Mesendoderm (in vitro differentiated cells): Measurements from ENCODE around the gene PTPRG.

ENCODE experiments used
- DNase-seq: peaks from one replicate; pipeline ENCODE4 v3.0.0; 2013
- H2AK5ac ChIP-seq: 2 replicates; pipeline ENCODE4 v1.6.1; 2013; ENCODE audit warnings: low read length, inconsistent platforms
- H2BK120ac ChIP-seq: 2 replicates; pipeline ENCODE4 v1.6.1; 2013; ENCODE audit warnings: low read depth, mild to moderate bottlenecking, low read length, moderate library complexity, mixed read lengths
- H2BK15ac ChIP-seq: replicated peaks from 2 replicates; pipeline ENCODE4 v1.6.1; 2013; ENCODE audit warnings: low read depth, mild to moderate bottlenecking, moderate library complexity
- H2BK5ac ChIP-seq: 2 replicates; pipeline ENCODE4 v1.6.1; 2013; ENCODE audit warnings: low read length, inconsistent platforms
- H3K18ac ChIP-seq: 2 replicates; pipeline ENCODE4 v1.6.1; 2013; ENCODE audit warnings: mild to moderate bottlenecking, low read length, mixed read lengths
- H3K23ac ChIP-seq: one replicate; pipeline ENCODE4 v1.6.1; 2013; ENCODE audit warnings: low read length
- H3K27ac ChIP-seq: 2 replicates; pipeline ENCODE4 v1.5.1; 2013; ENCODE audit warnings: low read depth, mild to moderate bottlenecking, inconsistent platforms, low read length, moderate library complexity
- H3K27me3 ChIP-seq: 2 replicates; pipeline ENCODE4 v1.6.1; 2013; ENCODE audit warnings: low read length, control low read depth, mild to moderate bottlenecking, inconsistent platforms; ENCODE audit not compliant: insufficient read depth, poor library complexity
- H3K36me3 ChIP-seq: 2 replicates; pipeline ENCODE4 v1.6.1; 2013; ENCODE audit warnings: low read length, inconsistent platforms; ENCODE audit not compliant: control insufficient read depth, insufficient read depth
- H3K4ac ChIP-seq: one replicate; pipeline ENCODE4 v1.6.1; 2013; ENCODE audit warnings: low read depth, mild to moderate bottlenecking, low read length, moderate library complexity
- H3K4me1 ChIP-seq: 2 replicates; pipeline ENCODE4 v1.6.1; 2013; ENCODE audit warnings: low read depth, low read length, inconsistent platforms; ENCODE audit not compliant: control insufficient read depth
- H3K4me2 ChIP-seq: 2 replicates; pipeline ENCODE4 v1.6.1; 2013; ENCODE audit warnings: low read length
- H3K4me3 ChIP-seq: 2 replicates; pipeline ENCODE4 v1.5.1; 2013; ENCODE audit warnings: mild to moderate bottlenecking, low read length
- H3K56ac ChIP-seq: one replicate; pipeline ENCODE4 v1.6.1; 2013; ENCODE audit warnings: low read length
- H3K79me1 ChIP-seq: 2 replicates; pipeline ENCODE4 v1.6.1; 2013; ENCODE audit warnings: low read length, inconsistent platforms
- H3K79me2 ChIP-seq: 2 replicates; pipeline ENCODE4 v1.6.1; 2013; ENCODE audit warnings: mild to moderate bottlenecking, low read length; ENCODE audit not compliant: control insufficient read depth, insufficient read depth
- H3K9ac ChIP-seq: 2 replicates; pipeline ENCODE4 v1.6.1; 2013; ENCODE audit warnings: low read length, inconsistent platforms
- H4K5ac ChIP-seq: one replicate; pipeline ENCODE4 v1.6.1; 2013; ENCODE audit warnings: low read length
- H4K8ac ChIP-seq: one replicate; pipeline ENCODE4 v1.6.1; 2013; ENCODE audit warnings: low read depth, mild to moderate bottlenecking, control low read depth, low read length, moderate library complexity
- WGBS: extraction: QIAGEN DNeasy Blood & Tissue Kit; methylation state at CpG from one replicate; pipeline ENCODE4 v1.1.7; 2013; ENCODE audit warnings: low lambda C conversion rate, missing lambda C conversion rate; ENCODE audit not compliant: insufficient coverage; ENCODE audit errors: extremely low coverage; 5-methylcytosine and 5-hydroxymethylcytosine counted together

The PTPRG gene

GRCh38 chr3:61601831-61602230 lies 40.5 kb downstream of the PTPRG start:
- Histone ChIP-seq H2AK5ac (no peak overlapping the region), H2BK5ac (no peak overlapping the region), H3K27me3 (no peaks in the 10 kb centered on the region), H3K4me2 (no peak overlapping the region), H3K18ac (no peak overlapping the region), H3K4ac (no peak overlapping the region), H3K79me1 (peaks cover 42% of the 10 kb centered on the region), H3K36me3 (no peaks in the 10 kb centered on the region), H3K4me3 (no peak overlapping the region), H4K8ac (no peak overlapping the region), H3K9ac (no peak overlapping the region), H2BK15ac (no peak overlapping the region), H3K56ac (no peak overlapping the region), H3K4me1 (peaks cover 3% of the 10 kb centered on the region), H2BK120ac (no peak overlapping the region), H4K5ac (no peak overlapping the region), H3K79me2 (peaks cover 90% of the 10 kb centered on the region), H3K27ac (no peak overlapping the region), H3K23ac (no peak overlapping the region)
- DNase-seq, result no peak
- WGBS, result no CpG with 5 or more reads among the region's 4 CpGs

- Histone ChIP-seq H2AK5ac (no peak overlapping the region), H3K9ac (no peak overlapping the region), H3K23ac (no peak overlapping the region), H3K4me3 (no peak overlapping the region), H3K27me3 (no peaks in the 10 kb centered on the region), H4K5ac (no peak overlapping the region), H3K56ac (no peak overlapping the region), H3K36me3 (no peaks in the 10 kb centered on the region), H3K4me2 (no peak overlapping the region), H2BK15ac (no peak overlapping the region), H3K4me1 (no peaks in the 10 kb centered on the region), H2BK120ac (no peak overlapping the region), H4K8ac (no peak overlapping the region), H3K4ac (no peak overlapping the region), H3K27ac (no peak overlapping the region), H3K79me2 (peaks cover 90% of the 10 kb centered on the region), H3K79me1 (peaks cover 39% of the 10 kb centered on the region), H2BK5ac (no peak overlapping the region), H3K18ac (no peak overlapping the region)
- no peak for DNase-seq
- WGBS, result no CpG with 5 or more reads among the region's 3 CpGs
Measured at GRCh38 chr3:61602466-61602865, 41.1 kb downstream of the PTPRG start.

- Histone ChIP-seq H4K5ac (no peak overlapping the region), H2AK5ac (no peak overlapping the region), H3K18ac (no peak overlapping the region)
Measured at GRCh38 chr3:61605589-61606175, 44.3 kb downstream of the PTPRG start.

GRCh38 chr3:61606196-61606595 lies 44.8 kb downstream of the PTPRG start:
- Histone ChIP-seq H3K56ac (no peak overlapping the region), H2AK5ac (no peak overlapping the region), H2BK15ac (no peak overlapping the region), H2BK5ac (no peak overlapping the region), H3K4me2 (no peak overlapping the region), H2BK120ac (no peak overlapping the region), H3K4me3 (no peak overlapping the region), H3K4me1 (no peaks in the 10 kb centered on the region), H3K36me3 (no peaks in the 10 kb centered on the region), H3K27ac (no peak overlapping the region), H4K5ac (no peak overlapping the region), H3K9ac (no peak overlapping the region), H3K79me1 (peaks cover 41% of the 10 kb centered on the region), H3K79me2 (peaks cover 91% of the 10 kb centered on the region), H3K4ac (no peak overlapping the region), H3K18ac (no peak overlapping the region), H3K27me3 (no peaks in the 10 kb centered on the region), H4K8ac (no peak overlapping the region), H3K23ac (no peak overlapping the region)
- no peak for DNase-seq
- no CpG with 5 or more reads among the region's 6 CpGs for WGBS

More at GRCh38 chr3:61605589-61606175, 44.3 kb downstream of the PTPRG start:
- Histone ChIP-seq H3K4me2 (no peak overlapping the region), H3K79me2 (peaks cover 91% of the 10 kb centered on the region), H3K27ac (no peak overlapping the region), H3K27me3 (no peaks in the 10 kb centered on the region), H2BK5ac (no peak overlapping the region), H3K56ac (no peak overlapping the region), H3K23ac (no peak overlapping the region), H2BK15ac (no peak overlapping the region), H3K4me3 (no peak overlapping the region), H2BK120ac (no peak overlapping the region), H3K4ac (no peak overlapping the region), H4K8ac (no peak overlapping the region), H3K9ac (no peak overlapping the region), H3K79me1 (peaks cover 40% of the 10 kb centered on the region), H3K36me3 (no peaks in the 10 kb centered on the region), H3K4me1 (no peaks in the 10 kb centered on the region)
- no peak for DNase-seq
- no CpG with 5 or more reads among the region's 4 CpGs for WGBS

GRCh38 chr3:61608072-61608471 lies 46.7 kb downstream of the PTPRG start:
- Histone ChIP-seq H3K27ac (no peak overlapping the region), H3K4me2 (no peak overlapping the region), H3K4me1 (peaks cover 2% of the 10 kb centered on the region), H3K79me2 (peaks cover 89% of the 10 kb centered on the region), H3K23ac (no peak overlapping the region), H3K36me3 (no peaks in the 10 kb centered on the region), H3K9ac (no peak overlapping the region), H2BK5ac (no peak overlapping the region), H2BK15ac (no peak overlapping the region), H3K4me3 (no peak overlapping the region), H3K27me3 (no peaks in the 10 kb centered on the region), H2AK5ac (no peak overlapping the region), H3K4ac (no peak overlapping the region), H3K79me1 (peaks cover 44% of the 10 kb centered on the region), H4K8ac (no peak overlapping the region), H2BK120ac (no peak overlapping the region), H3K18ac (no peak overlapping the region), H4K5ac (no peak overlapping the region), H3K56ac (no peak overlapping the region)
- no peak for DNase-seq
- WGBS, result no CpG with 5 or more reads among the region's 6 CpGs

- H2BK120ac ChIP-seq, result no peak overlapping the region
- whole genome bisulfite sequencing, result no CpG with 5 or more reads among the region's 5 CpGs
- H3K4me3 ChIP-seq, result no peak overlapping the region
- H3K4me2 ChIP-seq, result no peak overlapping the region
- H3K79me2 ChIP-seq, result peaks cover 87% of the 10 kb centered on the region
- H3K4me1 ChIP-seq, result peaks cover 2% of the 10 kb centered on the region
- no peak overlapping the region for H3K18ac ChIP-seq
- no peak overlapping the region for H3K56ac ChIP-seq
- no peak overlapping the region for H3K4ac ChIP-seq
- no peak overlapping the region for H3K23ac ChIP-seq
- H4K5ac ChIP-seq, result no peak overlapping the region
- peaks cover 41% of the 10 kb centered on the region for H3K79me1 ChIP-seq
- H3K27me3 ChIP-seq, result no peaks in the 10 kb centered on the region
- no peak overlapping the region for H2BK15ac ChIP-seq
- no peak overlapping the region for H2AK5ac ChIP-seq
- H2BK5ac ChIP-seq, result no peak overlapping the region
- H4K8ac ChIP-seq, result no peak overlapping the region
- no peaks in the 10 kb centered on the region for H3K36me3 ChIP-seq
- no peak overlapping the region for H3K27ac ChIP-seq
- H3K9ac ChIP-seq, result no peak overlapping the region
- no peak for DNase-seq
Measured at GRCh38 chr3:61608711-61609110, 47.3 kb downstream of the PTPRG start.
